IMR-90 (cell line): Measurements from ENCODE around the gene RBBP4.

Experiments
- POLR2A ChIP-seq: IDR thresholded peaks from 2 replicates; pipeline ENCODE4 v1.6.1; 2012; ENCODE audit warnings: mild to moderate bottlenecking, low read depth, low read length
- SMC3 ChIP-seq: fragments of 150-350 bp; IDR thresholded peaks from 2 replicates; pipeline ENCODE4 v1.6.1; 2016; ENCODE audit warnings: low read depth, mild to moderate bottlenecking, antibody characterized with exemption, low read length, moderate library complexity
- TF ChIP-seq, protein P1 (sequence below): conservative IDR thresholded peaks from 2 replicates; pipeline ENCODE4 v1.5.1; 2012; ENCODE audit warnings: mild to moderate bottlenecking, low read depth, low read length, improper control_type of control experiment

- TF ChIP-seq, protein P1, sequence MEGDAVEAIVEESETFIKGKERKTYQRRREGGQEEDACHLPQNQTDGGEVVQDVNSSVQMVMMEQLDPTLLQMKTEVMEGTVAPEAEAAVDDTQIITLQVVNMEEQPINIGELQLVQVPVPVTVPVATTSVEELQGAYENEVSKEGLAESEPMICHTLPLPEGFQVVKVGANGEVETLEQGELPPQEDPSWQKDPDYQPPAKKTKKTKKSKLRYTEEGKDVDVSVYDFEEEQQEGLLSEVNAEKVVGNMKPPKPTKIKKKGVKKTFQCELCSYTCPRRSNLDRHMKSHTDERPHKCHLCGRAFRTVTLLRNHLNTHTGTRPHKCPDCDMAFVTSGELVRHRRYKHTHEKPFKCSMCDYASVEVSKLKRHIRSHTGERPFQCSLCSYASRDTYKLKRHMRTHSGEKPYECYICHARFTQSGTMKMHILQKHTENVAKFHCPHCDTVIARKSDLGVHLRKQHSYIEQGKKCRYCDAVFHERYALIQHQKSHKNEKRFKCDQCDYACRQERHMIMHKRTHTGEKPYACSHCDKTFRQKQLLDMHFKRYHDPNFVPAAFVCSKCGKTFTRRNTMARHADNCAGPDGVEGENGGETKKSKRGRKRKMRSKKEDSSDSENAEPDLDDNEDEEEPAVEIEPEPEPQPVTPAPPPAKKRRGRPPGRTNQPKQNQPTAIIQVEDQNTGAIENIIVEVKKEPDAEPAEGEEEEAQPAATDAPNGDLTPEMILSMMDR: no peak
- no peak for TF ChIP-seq SMC3
- no peak for TF ChIP-seq POLR2A
Observed at GRCh38 chr1:32644426-32644825, 6.6 kb upstream of the RBBP4 start.
